ENCODE data around the gene CHGA. TPM values are rescaled to one million over a fixed set of nuclear protein-coding genes. Genes with fewer than 3 reads are reported as not detected.

Gene CHGA
- total RNA-seq, 1 donor from 2014 or later, result not detected

DNA sequence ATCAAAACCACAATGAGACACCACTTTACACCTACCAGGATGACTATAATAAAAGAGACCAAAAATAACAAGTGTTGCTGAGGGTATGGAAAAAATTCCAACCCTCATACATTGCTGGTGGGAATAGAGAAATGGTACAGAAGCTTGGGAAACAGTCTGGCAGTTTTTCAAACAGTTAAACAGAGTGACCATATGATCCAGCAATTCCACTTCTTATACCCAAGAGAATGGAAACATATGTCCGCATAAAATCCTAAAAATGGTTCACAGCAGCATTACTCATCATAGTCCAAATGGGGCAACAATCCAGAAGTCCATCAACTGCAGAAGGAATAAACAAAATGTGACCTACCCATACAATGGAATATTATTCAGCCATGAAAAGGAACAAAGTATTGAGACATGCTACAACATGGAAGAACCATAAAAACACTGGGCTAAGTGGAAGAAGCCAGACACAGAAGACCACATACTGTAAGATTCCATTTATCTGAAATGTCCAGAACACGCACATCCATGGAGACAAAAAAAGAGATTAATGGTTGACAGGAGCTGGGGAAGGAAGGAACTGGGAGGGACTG, 44.5 kb downstream of the CHGA start:
- Histone ChIP-seq H3K4me3 (no peak overlapping the region), H3K27me3 (no peaks in the 10 kb centered on the region), H3K36me3 (no peaks in the 10 kb centered on the region), H3K27ac (no peak overlapping the region), H3K9me3 (no peaks in the 10 kb centered on the region), H3K4me1 (peaks cover 21% of the 10 kb centered on the region)
- TF ChIP-seq, protein P1, sequence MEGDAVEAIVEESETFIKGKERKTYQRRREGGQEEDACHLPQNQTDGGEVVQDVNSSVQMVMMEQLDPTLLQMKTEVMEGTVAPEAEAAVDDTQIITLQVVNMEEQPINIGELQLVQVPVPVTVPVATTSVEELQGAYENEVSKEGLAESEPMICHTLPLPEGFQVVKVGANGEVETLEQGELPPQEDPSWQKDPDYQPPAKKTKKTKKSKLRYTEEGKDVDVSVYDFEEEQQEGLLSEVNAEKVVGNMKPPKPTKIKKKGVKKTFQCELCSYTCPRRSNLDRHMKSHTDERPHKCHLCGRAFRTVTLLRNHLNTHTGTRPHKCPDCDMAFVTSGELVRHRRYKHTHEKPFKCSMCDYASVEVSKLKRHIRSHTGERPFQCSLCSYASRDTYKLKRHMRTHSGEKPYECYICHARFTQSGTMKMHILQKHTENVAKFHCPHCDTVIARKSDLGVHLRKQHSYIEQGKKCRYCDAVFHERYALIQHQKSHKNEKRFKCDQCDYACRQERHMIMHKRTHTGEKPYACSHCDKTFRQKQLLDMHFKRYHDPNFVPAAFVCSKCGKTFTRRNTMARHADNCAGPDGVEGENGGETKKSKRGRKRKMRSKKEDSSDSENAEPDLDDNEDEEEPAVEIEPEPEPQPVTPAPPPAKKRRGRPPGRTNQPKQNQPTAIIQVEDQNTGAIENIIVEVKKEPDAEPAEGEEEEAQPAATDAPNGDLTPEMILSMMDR (IDR thresholded peaks at IDR 0.05), result no peak
- ATAC-seq (no peak), DNase-seq (no peak)
- intact Hi-C loops (cut with DNase I), result no loop called here

DNA sequence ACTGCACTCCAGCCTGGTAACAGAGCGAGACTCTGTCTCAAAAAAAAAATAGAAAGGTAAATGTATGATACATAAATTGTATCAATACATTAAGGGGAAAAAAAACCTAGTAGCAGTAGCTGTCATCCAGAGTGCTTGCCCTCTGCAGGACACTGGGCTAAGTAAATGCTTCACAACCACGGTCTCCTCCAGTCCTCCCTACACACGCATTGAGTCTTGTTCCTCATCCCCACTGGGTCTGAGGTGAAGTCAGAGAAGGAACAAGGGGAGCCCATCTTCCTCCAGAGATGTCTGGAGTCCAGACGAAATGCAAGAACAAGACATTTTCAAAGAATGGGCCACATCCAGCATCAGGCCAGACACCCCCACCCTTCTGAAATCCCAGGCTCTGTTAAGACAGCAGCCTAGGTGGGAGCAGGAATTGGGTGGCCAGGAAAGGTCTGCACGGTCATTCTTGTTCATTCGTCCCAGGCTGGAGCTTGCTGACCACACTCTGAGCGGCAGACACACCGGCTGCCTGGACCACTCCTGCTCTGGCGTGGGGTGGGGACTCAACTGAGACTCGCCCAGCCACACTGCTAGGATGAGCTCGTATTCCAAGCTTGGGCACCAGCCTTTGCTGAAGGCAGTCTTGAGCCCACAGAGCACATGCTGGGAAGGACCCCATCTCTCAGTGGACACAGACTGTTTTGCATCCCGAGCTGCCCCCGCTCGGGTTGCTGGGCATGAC, 45.5 kb downstream of the CHGA start:
- ATAC-seq, result peak; percentile 64
- intact Hi-C loops (cut with DNase I), result no loop called here
- TF ChIP-seq, protein P1 (IDR thresholded peaks at IDR 0.05), result no peak
- peaks cover 18% of the 10 kb centered on the region for H3K4me1 ChIP-seq
- no peaks in the 10 kb centered on the region for H3K9me3 ChIP-seq
- H3K4me3 ChIP-seq, result no peak overlapping the region
- DNase-seq, result no peak
- no peaks in the 10 kb centered on the region for H3K27me3 ChIP-seq
- no peaks in the 10 kb centered on the region for H3K36me3 ChIP-seq
- no peak overlapping the region for H3K27ac ChIP-seq

DNA sequence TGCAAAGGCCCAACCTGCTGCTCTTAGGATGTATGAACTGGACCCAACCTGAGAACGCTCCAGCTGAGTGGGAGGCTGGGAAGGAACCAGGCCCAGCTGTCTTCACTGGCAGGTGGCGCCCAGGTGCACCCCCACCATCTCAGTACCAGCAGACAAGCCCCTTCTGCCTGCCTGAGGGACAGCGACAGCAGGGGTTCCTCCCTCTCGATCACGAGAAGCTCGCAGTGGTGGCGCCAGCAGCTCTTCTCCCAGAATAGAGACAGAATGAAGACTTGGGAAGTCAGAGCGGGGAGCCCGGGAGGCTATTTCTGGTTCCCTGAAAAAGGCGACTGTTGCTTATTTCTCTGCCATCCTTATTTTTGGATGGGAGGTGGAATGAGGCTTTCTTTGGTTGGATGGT, 46.5 kb downstream of the CHGA start:
- ATAC-seq (no peak), DNase-seq (no peak)
- Histone ChIP-seq H3K36me3 (no peaks in the 10 kb centered on the region), H3K27me3 (no peaks in the 10 kb centered on the region), H3K27ac (no peak overlapping the region), H3K4me1 (peaks cover 14% of the 10 kb centered on the region), H3K9me3 (no peaks in the 10 kb centered on the region), H3K4me3 (no peak overlapping the region)
- TF ChIP-seq, protein P1 (IDR thresholded peaks at IDR 0.05), result no peak
- intact Hi-C loops (cut with DNase I), result no loop called here

DNA sequence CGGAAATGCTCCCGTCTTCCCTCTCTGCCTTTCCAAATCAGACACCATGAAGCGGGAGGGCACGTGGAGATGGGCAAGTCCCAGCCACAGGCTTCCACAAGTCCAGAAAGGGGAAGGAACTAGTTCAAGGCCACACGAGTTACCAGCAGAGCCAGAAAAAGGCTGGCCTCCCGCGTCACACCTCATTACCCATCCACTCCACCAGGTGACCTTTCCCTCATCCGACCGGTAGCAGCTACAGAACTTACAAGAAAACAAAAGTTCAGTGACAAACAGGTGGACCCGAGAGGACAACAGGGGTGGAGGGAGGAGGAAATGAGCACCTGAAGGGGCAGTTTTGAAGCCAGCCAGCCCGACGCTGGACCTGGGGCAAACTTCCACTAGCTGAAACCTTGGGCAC, 46.9 kb downstream of the CHGA start:
- no peak for DNase-seq
- peak; percentile 12 for ATAC-seq
- H3K4me1 ChIP-seq, result peaks cover 9% of the 10 kb centered on the region
- intact Hi-C loops (cut with DNase I), result no loop called here
- H3K9me3 ChIP-seq, result no peaks in the 10 kb centered on the region
- no peaks in the 10 kb centered on the region for H3K27me3 ChIP-seq
- no peak overlapping the region for H3K27ac ChIP-seq
- TF ChIP-seq, protein P1 (IDR thresholded peaks at IDR 0.05), result no peak
- H3K4me3 ChIP-seq, result no peak overlapping the region
- no peaks in the 10 kb centered on the region for H3K36me3 ChIP-seq

DNA sequence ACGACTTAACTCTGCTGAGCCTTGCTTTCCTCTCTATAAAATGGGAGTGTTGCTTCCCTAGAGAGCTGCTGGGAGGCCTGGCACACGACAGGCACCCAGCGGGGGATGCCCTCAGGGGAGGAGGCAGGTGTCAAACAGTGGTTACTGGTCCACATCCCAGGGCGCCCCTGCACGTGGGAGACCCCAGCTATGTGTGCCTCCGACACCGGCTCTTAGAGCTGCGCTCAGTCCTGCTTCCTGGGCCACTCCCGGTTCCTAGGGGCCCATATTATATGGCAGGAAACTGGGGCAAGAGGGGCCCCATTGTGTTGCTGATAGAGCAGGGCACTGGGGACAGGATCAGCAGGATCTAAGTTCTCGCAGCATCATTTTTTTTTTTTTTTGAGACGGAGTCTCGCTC, 47.3 kb downstream of the CHGA start:
- intact Hi-C loops (cut with DNase I), result no loop called here
- Histone ChIP-seq H3K27ac (no peak overlapping the region), H3K4me1 (peaks cover 6% of the 10 kb centered on the region), H3K27me3 (no peaks in the 10 kb centered on the region), H3K4me3 (no peak overlapping the region), H3K9me3 (no peaks in the 10 kb centered on the region), H3K36me3 (no peaks in the 10 kb centered on the region)
- TF ChIP-seq, protein P1 (IDR thresholded peaks at IDR 0.05), result no peak
- DNase-seq, result no peak
- ATAC-seq, result no peak
